Mucosa of rectum (tissue), 2 donors: ENCODE data around the gene STIM2.
A peak's percentile ranks its signal among the peaks of the same experiment; 100 is the strongest.

Experiments used
- H3K27ac ChIP-seq, 2 donors: one replicate each; pipeline ENCODE4 v1.7.0; 2013; ENCODE audit warnings: inconsistent platforms in 2 of 2, low read depth in 2 of 2, low read length in 2 of 2
- H3K27me3 ChIP-seq, 2 donors: one replicate each; pipeline ENCODE4 v1.7.0; 2013; ENCODE audit warnings: low read length in 2 of 2; ENCODE audit not compliant: control insufficient read depth in 2 of 2, insufficient read depth in 2 of 2
- H3K36me3 ChIP-seq, 2 donors: one replicate each; pipeline ENCODE4 v1.7.0; 2013; ENCODE audit warnings: low read length in 2 of 2; ENCODE audit not compliant: control insufficient read depth in 2 of 2, insufficient read depth in 2 of 2
- H3K4me1 ChIP-seq, 2 donors: one replicate each; pipeline ENCODE4 v1.7.0; 2013; ENCODE audit warnings: low read length in 2 of 2, mild to moderate bottlenecking in 1 of 2; ENCODE audit not compliant: control insufficient read depth in 2 of 2, insufficient read depth in 2 of 2
- H3K4me3 ChIP-seq, 2 donors: one replicate each; pipeline ENCODE4 v1.7.0; 2013; ENCODE audit warnings: low read length in 2 of 2
- H3K9ac ChIP-seq, 2 donors: one replicate each; pipeline ENCODE4 v1.7.0; 2013; ENCODE audit warnings: low read length in 2 of 2, low read depth in 1 of 2, mild to moderate bottlenecking in 1 of 2
- H3K9me3 ChIP-seq, 2 donors: one replicate each; pipeline ENCODE4 v1.7.0; 2013; ENCODE audit warnings: low read length in 2 of 2; ENCODE audit not compliant: control insufficient read depth in 2 of 2
- donor health status: healthy.
- donor health status: Normal muscosa, but diverticular disease.

STIM2 gene

GRCh38 chr4:26991057-26991456 is 130.4 kb downstream of the STIM2 start:
- no peaks in the 10 kb centered on the region for H3K27me3 ChIP-seq
- H3K4me1 ChIP-seq: no peaks in the 10 kb centered on the region
- no peaks in the 10 kb centered on the region for H3K9me3 ChIP-seq
- H3K9ac ChIP-seq: no peak overlapping the region
- H3K4me3 ChIP-seq: no peak overlapping the region
- no peak overlapping the region for H3K27ac ChIP-seq
- no peaks in the 10 kb centered on the region for H3K36me3 ChIP-seq

- H3K4me3 ChIP-seq: peak overlapping the region in 1 of 2 donors; percentile 4
- H3K27ac ChIP-seq: no peak overlapping the region
- no peak overlapping the region for H3K9ac ChIP-seq
- no peaks in the 10 kb centered on the region for H3K36me3 ChIP-seq
- H3K27me3 ChIP-seq: no peaks in the 10 kb centered on the region
- H3K4me1 ChIP-seq: no peaks in the 10 kb centered on the region
- H3K9me3 ChIP-seq: no peaks in the 10 kb centered on the region
These were observed 132.2 kb downstream of the STIM2 start for GRCh38 chr4:26992657-26993361.

GRCh38 chr4:26993539-26993938 is 132.9 kb downstream of the STIM2 start:
- H3K27ac ChIP-seq: no peak overlapping the region

GRCh38 chr4:26993967-26994366 is 133.3 kb downstream of the STIM2 start:
- Histone ChIP-seq H3K4me1 (no peaks in the 10 kb centered on the region), H3K4me3 (no peak overlapping the region), H3K36me3 (no peaks in the 10 kb centered on the region), H3K27ac (no peak overlapping the region), H3K27me3 (no peaks in the 10 kb centered on the region), H3K9ac (no peak overlapping the region), H3K9me3 (no peaks in the 10 kb centered on the region)

More at GRCh38 chr4:26993539-26993938, 132.9 kb downstream of the STIM2 start:
- H3K9me3 ChIP-seq: no peaks in the 10 kb centered on the region
- H3K4me1 ChIP-seq: no peaks in the 10 kb centered on the region
- no peaks in the 10 kb centered on the region for H3K27me3 ChIP-seq
- H3K4me3 ChIP-seq: no peak overlapping the region
- no peak overlapping the region for H3K9ac ChIP-seq
- no peaks in the 10 kb centered on the region for H3K36me3 ChIP-seq

GRCh38 chr4:26995316-26995715 is 134.7 kb downstream of the STIM2 start:
- H3K4me3 ChIP-seq: no peak overlapping the region
- no peaks in the 10 kb centered on the region for H3K4me1 ChIP-seq
- no peaks in the 10 kb centered on the region for H3K9me3 ChIP-seq
- no peaks in the 10 kb centered on the region for H3K36me3 ChIP-seq
- no peak overlapping the region for H3K9ac ChIP-seq
- H3K27ac ChIP-seq: no peak overlapping the region
- no peaks in the 10 kb centered on the region for H3K27me3 ChIP-seq

- Histone ChIP-seq H3K27me3 (no peaks in the 10 kb centered on the region), H3K9ac (no peak overlapping the region), H3K27ac (no peak overlapping the region), H3K4me3 (no peak overlapping the region), H3K36me3 (no peaks in the 10 kb centered on the region), H3K9me3 (no peaks in the 10 kb centered on the region), H3K4me1 (no peaks in the 10 kb centered on the region)
These were observed 136.1 kb downstream of the STIM2 start for GRCh38 chr4:26996745-26997144.

- H3K27ac ChIP-seq: no peak overlapping the region
- no peak overlapping the region for H3K4me3 ChIP-seq
- peaks cover 0 to 8% of the 10 kb centered on the region in 2 donors for H3K4me1 ChIP-seq
- H3K27me3 ChIP-seq: no peaks in the 10 kb centered on the region
- no peaks in the 10 kb centered on the region for H3K9me3 ChIP-seq
- no peak overlapping the region for H3K9ac ChIP-seq
- H3K36me3 ChIP-seq: no peaks in the 10 kb centered on the region
These were observed 139.0 kb downstream of the STIM2 start for GRCh38 chr4:26999689-27000088.

GRCh38 chr4:27000122-27000521 is 139.5 kb downstream of the STIM2 start:
- Histone ChIP-seq H3K4me3 (no peak overlapping the region), H3K36me3 (no peaks in the 10 kb centered on the region), H3K9ac (no peak overlapping the region), H3K9me3 (no peaks in the 10 kb centered on the region), H3K27me3 (no peaks in the 10 kb centered on the region), H3K4me1 (peaks cover 0 to 8% of the 10 kb centered on the region in 2 donors), H3K27ac (no peak overlapping the region)

- Histone ChIP-seq H3K4me1 (peaks cover 0 to 8% of the 10 kb centered on the region in 2 donors), H3K4me3 (no peak overlapping the region), H3K9ac (no peak overlapping the region), H3K27ac (no peak overlapping the region), H3K27me3 (no peaks in the 10 kb centered on the region), H3K36me3 (no peaks in the 10 kb centered on the region), H3K9me3 (no peaks in the 10 kb centered on the region)
These were observed 140.2 kb downstream of the STIM2 start for GRCh38 chr4:27000820-27001219.

- H3K4me1 ChIP-seq: peaks cover 0 to 8% of the 10 kb centered on the region in 2 donors
- no peaks in the 10 kb centered on the region for H3K36me3 ChIP-seq
- no peaks in the 10 kb centered on the region for H3K27me3 ChIP-seq
- no peak overlapping the region for H3K4me3 ChIP-seq
- H3K27ac ChIP-seq: no peak overlapping the region
- H3K9ac ChIP-seq: no peak overlapping the region
- no peaks in the 10 kb centered on the region for H3K9me3 ChIP-seq
These were observed 140.9 kb downstream of the STIM2 start for GRCh38 chr4:27001398-27002164.
